GM12878 (cell line): ENCODE measurements around the gene TMPRSS3. TPM values are rescaled to one million over a fixed set of nuclear protein-coding genes. Genes with fewer than 3 reads are reported as not detected.

Source experiments
- BRCA1 ChIP-seq: IDR thresholded peaks from 2 replicates; pipeline ENCODE4 v1.6.1; 2011; ENCODE audit warnings: low read depth, low read length, improper control_type of control experiment
- CEBPB ChIP-seq, 2 experiments: fragments of 150-350 bp in 1 of 2; IDR thresholded peaks; 2 replicates each; pipeline ENCODE4 v1.6.1; 2012 to 2014; ENCODE audit warnings: low read depth in 2 of 2, low read length in 2 of 2, borderline replicate concordance in 1 of 2, inconsistent platforms in 1 of 2
- CHD1 ChIP-seq: IDR thresholded peaks from 2 replicates; pipeline ENCODE4 v1.6.1; 2012; ENCODE audit warnings: low read depth, low read length, improper control_type of control experiment
- CHD2 ChIP-seq: IDR thresholded peaks from 2 replicates; pipeline ENCODE4 v1.6.1; 2011; ENCODE audit warnings: low read depth, low read length, improper control_type of control experiment, borderline replicate concordance
- CTCF ChIP-seq, 3 experiments: IDR thresholded peaks in 2 of 3; conservative IDR thresholded peaks in 1 of 3; 2 replicates each; pipeline ENCODE4 v1.5.1; 2011; ENCODE audit warnings: low read depth in 3 of 3, low read length in 3 of 3, mild to moderate bottlenecking in 3 of 3, control low read depth in 2 of 3, moderate library complexity in 2 of 3, inconsistent platforms in 1 of 3, mixed read lengths in 1 of 3; ENCODE audit not compliant: control insufficient read depth in 2 of 3, insufficient read depth in 1 of 3; ENCODE audit errors: extremely low read depth in 1 of 3
- E2F8 ChIP-seq: fragments of 450-650 bp; IDR thresholded peaks from 2 replicates; pipeline ENCODE4 v1.6.1; 2018; ENCODE audit warnings: mild to moderate bottlenecking, low read depth, moderate library complexity; ENCODE audit not compliant: partially characterized antibody
- FOS ChIP-seq: IDR thresholded peaks from 3 replicates; pipeline ENCODE4 v1.6.1; 2011; ENCODE audit warnings: borderline replicate concordance; ENCODE audit not compliant: insufficient read length; ENCODE audit errors: extremely low read depth
- HDAC6 ChIP-seq: fragments of 200-600 bp; sonication (generic); IDR thresholded peaks from one replicate; pipeline ENCODE4 v1.8.0; 2017; ENCODE audit warnings: antibody characterized with exemption; ENCODE audit not compliant: unreplicated experiment
- MAX ChIP-seq: IDR thresholded peaks from 2 replicates; pipeline ENCODE4 v1.6.1; 2012; ENCODE audit warnings: low read depth, low read length, improper control_type of control experiment
- MEF2A ChIP-seq: IDR thresholded peaks from 2 replicates; pipeline ENCODE4 v1.6.1; 2011; ENCODE audit warnings: low read depth, mild to moderate bottlenecking, low read length, moderate library complexity; ENCODE audit not compliant: insufficient read depth
- NR2C2 ChIP-seq: IDR thresholded peaks from 2 replicates; pipeline ENCODE4 v1.6.1; 2011; ENCODE audit warnings: borderline replicate concordance, low read depth; ENCODE audit not compliant: control insufficient read depth, insufficient read length
- PAX8 ChIP-seq: fragments of 450-650 bp; IDR thresholded peaks from 2 replicates; pipeline ENCODE4 v1.6.1; 2017; ENCODE audit warnings: mild to moderate bottlenecking, moderate library complexity
- RAD21 ChIP-seq: IDR thresholded peaks from 2 replicates; pipeline ENCODE4 v1.6.1; 2011; ENCODE audit warnings: mild to moderate bottlenecking, low read depth, low read length, moderate library complexity; ENCODE audit not compliant: insufficient read depth
- RB1 ChIP-seq: fragments of 450-650 bp; formaldehyde crosslinking; IDR thresholded peaks from 2 replicates; pipeline ENCODE4 v1.6.1; 2017; ENCODE audit warnings: mild to moderate bottlenecking, borderline replicate concordance
- RCOR1 ChIP-seq: conservative IDR thresholded peaks from 2 replicates; pipeline ENCODE4 v1.6.1; 2012; ENCODE audit warnings: low read depth, low read length, improper control_type of control experiment
- SKIL ChIP-seq: fragments of 450-650 bp; IDR thresholded peaks from 2 replicates; pipeline ENCODE4 v1.6.1; 2017; ENCODE audit warnings: mild to moderate bottlenecking, low read depth, inconsistent platforms; ENCODE audit not compliant: poor library complexity, severe bottlenecking
- STAT1 ChIP-seq: fragments of 450-650 bp; conservative IDR thresholded peaks from 2 replicates; pipeline ENCODE4 v1.6.1; 2014; ENCODE audit warnings: antibody characterized with exemption, mild to moderate bottlenecking
- ZBTB4 ChIP-seq: fragments of 450-650 bp; formaldehyde crosslinking; IDR thresholded peaks from 2 replicates; pipeline ENCODE4 v1.4.0; 2022; ENCODE audit warnings: mild to moderate bottlenecking, moderate library complexity
- ZNF207 ChIP-seq: fragments of 450-650 bp; IDR thresholded peaks from 2 replicates; pipeline ENCODE4 v1.6.1; 2014; ENCODE audit warnings: antibody characterized with exemption, mild to moderate bottlenecking, borderline replicate concordance
- ZNF217 ChIP-seq: fragments of 450-650 bp; IDR thresholded peaks from 2 replicates; pipeline ENCODE4 v1.6.1; 2017; ENCODE audit warnings: antibody characterized with exemption, mild to moderate bottlenecking
- polyA plus RNA-seq, 11 experiments: library from polyadenylated mRNA; depleted of rRNA in 4 of 11; unstranded in 6 of 11; stranded (reverse) in 5 of 11; fragments of >200 nt; fragmentation: Nextera tagmentation in 4 of 11; fragmentation: Illumina TruSeq in 1 of 11; extraction: Ambion mirVana in 4 of 11; extraction: Trizol in 1 of 11; gene quantifications; 1 replicate in 1 of 11; 2 replicates in 10 of 11; pipeline versions ENCODE4 v1.2.1 to v1.2.3, GENCODE V29; 2011 to 2016; ENCODE audit warnings: inconsistent platforms in 2 of 11, missing spikeins in 2 of 11, low read depth in 1 of 11
- total RNA-seq, 4 experiments: library from RNA; depleted of rRNA in 3 of 4; stranded (reverse); fragments of >200 nt in 3 of 4; fragmentation: Illumina TruSeq in 1 of 4; extraction: Trizol in 1 of 4; gene quantifications; 2 replicates each; pipeline versions ENCODE4 v1.2.1 to v1.2.3, GENCODE V29; 2013 to 2021

The TMPRSS3 gene
- total and polyA plus RNA-seq, 10 of the 15 experiments (the other 5 are each of a cell fraction or from before 2014, with no cell fraction given) = 0.51 to 1.5 (median 0.82) TPM; not detected in 1

GRCh38 chr21:42423197-42423675 is 27.4 kb upstream of the TMPRSS3 start (continued):
- TF ChIP-seq CTCF (IDR thresholded peaks at IDR 0.05 in 2 of 3, conservative IDR thresholded peaks at IDR 0.05 in 1 of 3; ENCODE audit: control insufficient read depth in 2 of 3, extremely low read depth in 1 of 3, insufficient read depth in 1 of 3, low read depth in 3 of 3, low read length in 3 of 3) = no peak
- no peak for TF ChIP-seq CHD1
- no peak for TF ChIP-seq E2F8
- peak; percentile 14; the same call in 1 of the 2 replicates for TF ChIP-seq RAD21
- no peak for TF ChIP-seq CEBPB (IDR thresholded peaks at IDR 0.05; ENCODE audit: borderline replicate concordance in 1 of 2, low read depth in 2 of 2, low read length in 2 of 2)
- TF ChIP-seq STAT1 = no peak
- 0 out of 2 replicates have a peak, but pooled peaks have one; percentile 46 for TF ChIP-seq ZNF207
- TF ChIP-seq SKIL = no peak
- TF ChIP-seq RB1 = no peak
- no peak for TF ChIP-seq HDAC6
- TF ChIP-seq ZNF217 = no peak
- no peak for TF ChIP-seq MAX
- TF ChIP-seq BRCA1 = no peak
- TF ChIP-seq RCOR1 = 0 out of 2 replicates have a peak, but pooled peaks have one; percentile 71
- no peak for TF ChIP-seq MEF2A
- TF ChIP-seq FOS = no peak
- no peak for TF ChIP-seq PAX8
- TF ChIP-seq NR2C2 = no peak
- TF ChIP-seq ZBTB4 (CRISPR knock-in tag) = no peak
- TF ChIP-seq CHD2 = no peak
